ENCODE results near the gene SYNDIG1.

GRCh38 chr20:24638591-24639548, 169.4 kb downstream of the SYNDIG1 start:
- TF ChIP-seq, protein P1, sequence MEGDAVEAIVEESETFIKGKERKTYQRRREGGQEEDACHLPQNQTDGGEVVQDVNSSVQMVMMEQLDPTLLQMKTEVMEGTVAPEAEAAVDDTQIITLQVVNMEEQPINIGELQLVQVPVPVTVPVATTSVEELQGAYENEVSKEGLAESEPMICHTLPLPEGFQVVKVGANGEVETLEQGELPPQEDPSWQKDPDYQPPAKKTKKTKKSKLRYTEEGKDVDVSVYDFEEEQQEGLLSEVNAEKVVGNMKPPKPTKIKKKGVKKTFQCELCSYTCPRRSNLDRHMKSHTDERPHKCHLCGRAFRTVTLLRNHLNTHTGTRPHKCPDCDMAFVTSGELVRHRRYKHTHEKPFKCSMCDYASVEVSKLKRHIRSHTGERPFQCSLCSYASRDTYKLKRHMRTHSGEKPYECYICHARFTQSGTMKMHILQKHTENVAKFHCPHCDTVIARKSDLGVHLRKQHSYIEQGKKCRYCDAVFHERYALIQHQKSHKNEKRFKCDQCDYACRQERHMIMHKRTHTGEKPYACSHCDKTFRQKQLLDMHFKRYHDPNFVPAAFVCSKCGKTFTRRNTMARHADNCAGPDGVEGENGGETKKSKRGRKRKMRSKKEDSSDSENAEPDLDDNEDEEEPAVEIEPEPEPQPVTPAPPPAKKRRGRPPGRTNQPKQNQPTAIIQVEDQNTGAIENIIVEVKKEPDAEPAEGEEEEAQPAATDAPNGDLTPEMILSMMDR (IDR thresholded peaks at IDR 0.05; ENCODE audit: insufficient read depth, low read depth, low read length) = no peak
- TF ChIP-seq EZH2 (IDR thresholded peaks at IDR 0.05; ENCODE audit: insufficient read depth, low read length) = no peak

All from astrocyte (in vitro differentiated cells and primary cell).